ENCODE data around the gene DENND1A.

DENND1A gene

GRCh38 chr9:123556464-123557435 is 373.2 kb downstream of the DENND1A start:
- no peak for TF ChIP-seq GATA3 (IDR thresholded peaks at IDR 0.05; ENCODE audit: low read depth, low read length)
- no peak for TF ChIP-seq GATA2 (IDR thresholded peaks at IDR 0.05; ENCODE audit: low read depth, low read length)

- TF ChIP-seq GATA3 (IDR thresholded peaks at IDR 0.05; ENCODE audit: low read depth, low read length) (no peak), GATA2 (IDR thresholded peaks at IDR 0.05; ENCODE audit: low read depth, low read length) (no peak)
These were observed 374.3 kb downstream of the DENND1A start for GRCh38 chr9:123555646-123556045.

GRCh38 chr9:123552530-123552929 is 377.4 kb downstream of the DENND1A start:
- TF ChIP-seq GATA3 (IDR thresholded peaks at IDR 0.05; ENCODE audit: low read depth, low read length) (no peak), GATA2 (IDR thresholded peaks at IDR 0.05; ENCODE audit: low read depth, low read length) (no peak)

- TF ChIP-seq GATA3 (IDR thresholded peaks at IDR 0.05; ENCODE audit: low read depth, low read length) (no peak), GATA2 (IDR thresholded peaks at IDR 0.05; ENCODE audit: low read depth, low read length) (no peak)
These were observed 378.2 kb downstream of the DENND1A start for GRCh38 chr9:123551734-123552133.

- no peak for TF ChIP-seq GATA3 (IDR thresholded peaks at IDR 0.05; ENCODE audit: low read depth, low read length)
- TF ChIP-seq GATA2 (IDR thresholded peaks at IDR 0.05; ENCODE audit: low read depth, low read length) = no peak
These were observed 379.1 kb downstream of the DENND1A start for GRCh38 chr9:123550797-123551196.

DNA sequence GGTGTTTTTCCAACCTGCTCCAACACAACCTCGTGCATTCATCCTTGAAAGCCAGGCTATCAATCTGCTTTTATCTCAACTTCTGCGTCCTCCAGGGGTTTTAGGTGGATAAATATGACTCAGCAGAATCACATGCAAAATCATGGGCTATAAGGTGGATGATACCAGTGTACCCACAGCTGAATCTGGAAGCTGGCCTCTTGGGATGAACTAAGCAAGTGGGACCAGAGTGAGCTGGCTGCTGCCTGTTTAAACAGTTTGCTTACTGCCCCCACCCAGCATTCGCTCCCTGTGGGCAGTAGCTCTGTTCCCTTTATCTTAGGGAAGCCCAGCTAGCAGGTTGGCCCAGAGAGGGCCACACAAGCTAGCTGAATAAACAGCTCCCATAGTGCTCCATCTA is 379.9 kb downstream of the DENND1A start:
- no peak for TF ChIP-seq GATA2 (IDR thresholded peaks at IDR 0.05; ENCODE audit: low read depth, low read length)
- TF ChIP-seq GATA3 (IDR thresholded peaks at IDR 0.05; ENCODE audit: low read depth, low read length) = no peak

DNA sequence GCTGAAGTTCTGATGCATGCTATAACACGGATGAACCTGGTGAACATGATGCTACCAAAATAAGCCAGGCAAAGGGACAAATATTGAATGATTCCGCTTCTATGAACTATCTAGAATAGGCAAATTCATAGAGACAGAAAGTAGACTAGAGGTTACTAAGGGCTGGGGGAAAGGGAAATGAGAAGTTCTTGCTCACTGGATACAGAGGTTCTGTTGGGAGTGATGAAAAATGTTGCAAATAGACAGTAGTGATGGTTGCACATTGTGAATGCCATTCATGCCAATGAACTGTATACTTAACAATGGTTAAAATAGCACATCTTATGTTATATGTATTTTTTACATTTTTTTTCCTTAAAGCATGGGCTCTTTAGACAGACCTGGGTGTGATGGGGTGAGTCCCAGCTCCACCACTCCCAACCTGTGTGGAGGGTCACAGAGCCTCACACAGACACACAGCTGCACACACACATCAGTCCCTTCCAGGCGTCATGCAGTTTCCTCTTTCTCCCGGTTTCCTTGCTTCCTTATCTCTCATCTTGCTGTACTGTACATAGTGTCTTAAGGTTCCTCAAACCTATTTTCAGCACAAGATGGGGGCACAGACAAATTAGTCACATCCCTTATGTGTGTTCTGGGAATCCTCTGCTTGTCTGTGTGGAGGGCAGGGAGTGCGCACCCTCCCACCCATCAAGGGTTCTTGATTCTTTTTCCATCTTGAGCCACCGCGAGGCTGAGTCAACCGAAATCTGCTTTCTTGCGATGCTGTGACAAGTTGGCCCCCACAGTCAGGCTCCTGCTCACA is 381.0 kb downstream of the DENND1A start:
- TF ChIP-seq GATA2 (IDR thresholded peaks at IDR 0.05; ENCODE audit: low read depth, low read length) = no peak
- TF ChIP-seq GATA3 (IDR thresholded peaks at IDR 0.05; ENCODE audit: low read depth, low read length) = no peak

- TF ChIP-seq GATA2 (IDR thresholded peaks at IDR 0.05; ENCODE audit: low read depth, low read length) (no peak), GATA3 (IDR thresholded peaks at IDR 0.05; ENCODE audit: low read depth, low read length) (no peak)
These were observed 385.7 kb downstream of the DENND1A start for GRCh38 chr9:123544007-123544827.

DNA sequence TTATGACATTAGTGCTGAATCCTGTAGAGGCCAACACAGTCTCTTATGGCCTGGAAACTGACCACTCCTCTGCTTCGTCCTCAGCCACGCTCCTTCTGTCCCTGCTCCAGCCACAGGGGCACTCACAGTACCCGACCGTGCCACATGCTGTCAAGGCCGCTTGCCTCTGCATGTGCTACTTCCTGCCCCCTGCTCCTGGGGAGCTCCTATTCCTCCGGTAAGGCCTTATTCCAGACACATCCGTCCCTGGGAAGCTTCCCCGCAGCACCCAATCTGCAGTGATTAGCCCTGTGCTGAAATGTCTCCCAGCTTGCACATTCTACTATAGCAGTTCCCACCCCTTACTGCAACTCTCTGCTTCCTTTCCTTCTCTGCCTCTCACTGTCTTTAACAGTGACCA is 386.4 kb downstream of the DENND1A start:
- no peak for TF ChIP-seq GATA2 (IDR thresholded peaks at IDR 0.05; ENCODE audit: low read depth, low read length)
- no peak for TF ChIP-seq GATA3 (IDR thresholded peaks at IDR 0.05; ENCODE audit: low read depth, low read length)

- no peak for TF ChIP-seq GATA3 (IDR thresholded peaks at IDR 0.05; ENCODE audit: low read depth, low read length)
- no peak for TF ChIP-seq GATA2 (IDR thresholded peaks at IDR 0.05; ENCODE audit: low read depth, low read length)
These were observed 387.3 kb downstream of the DENND1A start for GRCh38 chr9:123542435-123543225.

GRCh38 chr9:123541411-123541810 is 388.5 kb downstream of the DENND1A start:
- TF ChIP-seq GATA2 (IDR thresholded peaks at IDR 0.05; ENCODE audit: low read depth, low read length) (no peak), GATA3 (IDR thresholded peaks at IDR 0.05; ENCODE audit: low read depth, low read length) (no peak)

DNA sequence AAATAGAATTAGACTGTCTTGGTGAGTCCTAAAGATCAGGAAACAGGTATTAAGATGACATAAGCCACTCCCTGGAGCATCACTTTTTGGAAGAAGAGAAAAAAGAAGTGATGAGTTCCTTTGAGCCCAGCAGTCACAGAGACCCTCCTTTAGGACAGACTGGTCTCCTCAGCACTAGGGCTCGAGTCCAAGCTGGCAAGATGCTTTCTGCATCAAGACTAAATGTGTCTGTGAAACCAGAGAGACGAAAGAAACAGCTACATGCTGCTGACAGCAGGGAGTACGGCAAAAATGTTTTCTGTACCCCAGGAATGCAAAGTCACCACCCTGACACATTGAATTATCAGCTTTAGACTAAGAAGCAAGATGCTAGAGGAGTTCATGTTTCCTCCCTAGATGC is 389.5 kb downstream of the DENND1A start:
- TF ChIP-seq GATA3 (IDR thresholded peaks at IDR 0.05; ENCODE audit: low read depth, low read length) = no peak
- TF ChIP-seq GATA2 (IDR thresholded peaks at IDR 0.05; ENCODE audit: low read depth, low read length) = no peak

DNA sequence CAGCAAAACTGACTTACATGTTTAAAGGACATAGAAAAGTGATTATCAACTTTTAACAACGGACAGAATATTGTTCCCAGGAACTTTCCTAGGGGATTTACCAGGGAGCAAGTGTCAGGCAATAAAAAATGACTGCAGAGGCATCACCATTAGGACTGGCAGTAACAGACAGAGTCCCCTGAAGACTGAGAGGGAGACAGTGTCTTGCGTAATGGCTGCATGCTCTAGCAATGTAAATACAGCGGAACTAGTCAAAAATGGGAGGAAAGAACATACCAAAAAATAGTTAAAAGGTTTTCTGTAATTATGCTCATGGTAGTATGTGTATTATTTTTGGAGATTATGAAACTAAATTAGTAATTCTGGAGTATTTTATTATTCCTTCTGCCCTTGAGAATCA is 392.1 kb downstream of the DENND1A start:
- no peak for TF ChIP-seq GATA2 (IDR thresholded peaks at IDR 0.05; ENCODE audit: low read depth, low read length)
- no peak for TF ChIP-seq GATA3 (IDR thresholded peaks at IDR 0.05; ENCODE audit: low read depth, low read length)

Measured in SH-SY5Y (cell line).